MM.1S (cell line): ENCODE results near the gene CAPS.

Experiments used
- DNase-seq: peaks from one replicate; pipeline ENCODE4 v3.0.0-alpha.2; 2015
- H2AFZ ChIP-seq: fragments of 300-600 bp; sonication (generic); 2 replicates; pipeline ENCODE4 v1.6.0; 2016; ENCODE audit warnings: antibody characterized with exemption, low read length
- H3F3A ChIP-seq: fragments of 300-600 bp; sonication (generic); 2 replicates; pipeline ENCODE4 v1.6.1; 2016; ENCODE audit warnings: mild to moderate bottlenecking, antibody characterized with exemption, low read length, moderate library complexity, mixed read lengths; ENCODE audit not compliant: insufficient read depth
- H3K27ac ChIP-seq: fragments of 300-600 bp; sonication (generic); 2 replicates; pipeline ENCODE4 v1.5.1; 2016; ENCODE audit warnings: mild to moderate bottlenecking, low read length
- H3K27me3 ChIP-seq: fragments of 300-600 bp; sonication (generic); replicated peaks from 2 replicates; pipeline ENCODE4 v1.6.0; 2016; ENCODE audit warnings: low read length; ENCODE audit not compliant: insufficient read depth
- H3K36me3 ChIP-seq: fragments of 300-600 bp; sonication (generic); replicated peaks from 2 replicates; pipeline ENCODE4 v1.6.1; 2016; ENCODE audit warnings: mild to moderate bottlenecking, low read length, mixed read lengths; ENCODE audit not compliant: insufficient read depth
- H3K4me1 ChIP-seq: fragments of 300-600 bp; sonication (generic); 2 replicates; pipeline ENCODE4 v1.6.1; 2016; ENCODE audit warnings: low read length, mixed read lengths
- H3K4me2 ChIP-seq: fragments of 300-600 bp; sonication (generic); 2 replicates; pipeline ENCODE4 v1.6.0; 2016; ENCODE audit warnings: low read depth, low read length
- H3K4me3 ChIP-seq: fragments of 300-600 bp; sonication (generic); 2 replicates; pipeline ENCODE4 v1.5.1; 2016; ENCODE audit warnings: low read length, mixed read lengths
- H3K79me2 ChIP-seq: fragments of 300-600 bp; sonication (generic); 2 replicates; pipeline ENCODE4 v1.6.1; 2016; ENCODE audit warnings: mixed run types, low read length, mixed read lengths
- H3K9ac ChIP-seq: fragments of 300-600 bp; sonication (generic); 2 replicates; pipeline ENCODE4 v1.6.1; 2016; ENCODE audit warnings: low read length, mixed read lengths
- H3K9me2 ChIP-seq: fragments of 300-600 bp; sonication (generic); replicated peaks from 2 replicates; pipeline ENCODE4 v1.6.1; 2016; ENCODE audit warnings: mild to moderate bottlenecking, low read length, mixed read lengths; ENCODE audit not compliant: insufficient read depth
- H3K9me3 ChIP-seq: fragments of 300-600 bp; sonication (generic); replicated peaks from 2 replicates; pipeline ENCODE4 v1.6.1; 2016; ENCODE audit warnings: mild to moderate bottlenecking, low read length, mixed read lengths; ENCODE audit not compliant: insufficient read depth
- H4K20me1 ChIP-seq: fragments of 300-600 bp; sonication (generic); 2 replicates; pipeline ENCODE4 v1.6.1; 2016; ENCODE audit warnings: mild to moderate bottlenecking, low read length, moderate library complexity, mixed read lengths; ENCODE audit not compliant: insufficient read depth
- EZH2 ChIP-seq: fragments of 300-600 bp; sonication (generic); optimal IDR thresholded peaks from 2 replicates; pipeline ENCODE3; 2017; ENCODE audit warnings: low read depth, mild to moderate bottlenecking, antibody characterized with exemption, low read length, mixed read lengths
- EZH2phosphoT487 ChIP-seq: fragments of 300-600 bp; sonication (generic); IDR thresholded peaks from 2 replicates; pipeline ENCODE4 v1.6.1; 2018; ENCODE audit warnings: antibody characterized with exemption, low read length
- TF ChIP-seq, protein P1 (sequence below): fragments of 300-600 bp; sonication (generic); IDR thresholded peaks from 2 replicates; pipeline ENCODE4 v1.5.1; 2016; ENCODE audit warnings: antibody characterized with exemption, low read length, mixed read lengths

The CAPS gene

DNA sequence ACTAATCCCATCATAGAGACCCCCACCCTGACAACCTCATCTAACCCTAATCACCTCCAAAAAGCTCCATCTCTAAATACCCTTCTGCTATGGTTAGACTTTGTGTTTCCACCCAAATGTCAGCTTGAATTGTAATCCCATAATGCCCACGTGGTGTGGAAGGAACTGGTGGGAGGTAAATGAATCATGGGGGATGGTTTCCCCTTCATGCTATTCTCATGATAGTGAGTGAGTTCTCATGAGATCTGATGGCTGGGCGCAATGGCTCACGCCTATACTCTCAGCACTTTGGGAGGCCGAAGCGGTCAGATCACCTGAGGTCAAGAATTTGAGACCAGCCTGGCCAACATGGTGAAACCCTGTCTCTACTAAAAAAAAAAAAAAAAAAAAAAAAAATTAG, 6.8 kb upstream of the CAPS start:
- no peak overlapping the region for H3K27ac ChIP-seq
- H3K36me3 ChIP-seq: no peaks in the 10 kb centered on the region
- H3K79me2 ChIP-seq: peaks cover 24% of the 10 kb centered on the region
- no peak overlapping the region for H3K4me2 ChIP-seq
- H3K9me3 ChIP-seq: no peaks in the 10 kb centered on the region
- TF ChIP-seq, protein P1, sequence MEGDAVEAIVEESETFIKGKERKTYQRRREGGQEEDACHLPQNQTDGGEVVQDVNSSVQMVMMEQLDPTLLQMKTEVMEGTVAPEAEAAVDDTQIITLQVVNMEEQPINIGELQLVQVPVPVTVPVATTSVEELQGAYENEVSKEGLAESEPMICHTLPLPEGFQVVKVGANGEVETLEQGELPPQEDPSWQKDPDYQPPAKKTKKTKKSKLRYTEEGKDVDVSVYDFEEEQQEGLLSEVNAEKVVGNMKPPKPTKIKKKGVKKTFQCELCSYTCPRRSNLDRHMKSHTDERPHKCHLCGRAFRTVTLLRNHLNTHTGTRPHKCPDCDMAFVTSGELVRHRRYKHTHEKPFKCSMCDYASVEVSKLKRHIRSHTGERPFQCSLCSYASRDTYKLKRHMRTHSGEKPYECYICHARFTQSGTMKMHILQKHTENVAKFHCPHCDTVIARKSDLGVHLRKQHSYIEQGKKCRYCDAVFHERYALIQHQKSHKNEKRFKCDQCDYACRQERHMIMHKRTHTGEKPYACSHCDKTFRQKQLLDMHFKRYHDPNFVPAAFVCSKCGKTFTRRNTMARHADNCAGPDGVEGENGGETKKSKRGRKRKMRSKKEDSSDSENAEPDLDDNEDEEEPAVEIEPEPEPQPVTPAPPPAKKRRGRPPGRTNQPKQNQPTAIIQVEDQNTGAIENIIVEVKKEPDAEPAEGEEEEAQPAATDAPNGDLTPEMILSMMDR: no peak
- TF ChIP-seq EZH2phosphoT487 (no peak), EZH2 (no peak)
- H3F3A ChIP-seq: 0 out of 2 replicates have a peak, but pooled peaks cover 6% of the 10 kb centered on the region
- no peaks in the 10 kb centered on the region for H4K20me1 ChIP-seq
- H3K4me3 ChIP-seq: no peak overlapping the region
- H3K9me2 ChIP-seq: no peaks in the 10 kb centered on the region
- no peak for DNase-seq
- H3K9ac ChIP-seq: no peak overlapping the region
- no peaks in the 10 kb centered on the region for H3K27me3 ChIP-seq
- no peak overlapping the region for H2AFZ ChIP-seq
- peaks cover 3% of the 10 kb centered on the region; the same call in 1 of the 2 replicates for H3K4me1 ChIP-seq

DNA sequence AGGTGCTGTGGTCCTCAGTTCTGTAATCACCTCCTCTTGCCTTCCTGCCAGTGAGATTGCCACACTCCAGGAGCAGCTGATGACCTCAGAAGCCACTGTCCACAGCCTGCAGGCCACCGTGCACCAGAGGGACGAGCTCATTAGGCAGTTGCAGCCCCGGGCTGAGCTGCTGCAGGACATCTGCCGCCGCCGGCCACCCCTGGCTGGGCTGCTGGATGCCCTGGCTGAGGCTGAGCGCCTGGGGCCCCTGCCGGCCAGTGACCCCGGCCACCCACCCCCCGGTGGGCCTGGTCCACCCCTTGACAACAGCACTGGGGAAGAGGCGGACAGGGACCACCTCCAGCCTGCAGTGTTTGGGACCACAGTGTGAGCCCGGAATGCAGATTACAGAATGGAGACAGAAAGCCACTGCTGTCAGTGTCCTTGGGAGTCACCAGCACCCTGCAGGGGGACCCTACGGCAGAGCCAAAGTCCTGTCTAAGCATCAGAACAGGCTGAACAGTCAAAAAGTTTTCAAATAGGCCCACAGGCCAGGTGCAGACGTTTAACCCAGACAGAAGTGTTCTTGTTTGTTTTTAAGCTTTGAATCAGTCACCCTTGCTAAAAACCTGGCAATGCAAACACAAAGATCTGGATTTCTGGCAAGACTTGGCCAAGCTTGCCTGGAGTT, 5.1 kb upstream of the CAPS start:
- 0 out of 2 replicates have a peak, but pooled peaks cover 2% of the 10 kb centered on the region for H3F3A ChIP-seq
- no peak overlapping the region for H3K4me3 ChIP-seq
- no peaks in the 10 kb centered on the region for H3K9me2 ChIP-seq
- H3K27ac ChIP-seq: no peak overlapping the region
- H3K4me2 ChIP-seq: no peak overlapping the region
- no peaks in the 10 kb centered on the region for H3K4me1 ChIP-seq
- H3K79me2 ChIP-seq: peaks cover 10% of the 10 kb centered on the region
- H3K27me3 ChIP-seq: no peaks in the 10 kb centered on the region
- H3K9ac ChIP-seq: no peak overlapping the region
- DNase-seq: no peak
- no peak for TF ChIP-seq EZH2
- TF ChIP-seq, protein P1: no peak
- TF ChIP-seq EZH2phosphoT487: no peak
- no peaks in the 10 kb centered on the region; the same call in 1 of the 2 replicates for H3K36me3 ChIP-seq
- H2AFZ ChIP-seq: no peak overlapping the region
- no peaks in the 10 kb centered on the region for H4K20me1 ChIP-seq
- no peaks in the 10 kb centered on the region for H3K9me3 ChIP-seq

DNA sequence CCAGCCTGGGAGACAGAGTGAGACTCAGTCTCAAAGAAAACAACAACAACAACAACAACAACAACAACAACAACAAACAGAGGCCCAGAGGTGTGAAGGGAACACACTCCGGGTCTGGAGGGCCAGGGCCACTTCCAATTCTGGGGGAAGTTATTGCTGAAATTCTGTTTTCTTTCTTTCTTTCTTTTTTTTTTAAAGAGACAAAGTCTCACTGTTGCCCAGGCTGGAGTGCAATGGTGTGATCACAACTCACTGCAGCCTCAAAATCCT, 3.5 kb upstream of the CAPS start:
- H3K79me2 ChIP-seq: peaks cover 8% of the 10 kb centered on the region
- no peaks in the 10 kb centered on the region; the same call in 1 of the 2 replicates for H3K36me3 ChIP-seq
- TF ChIP-seq EZH2: no peak
- TF ChIP-seq, protein P1: no peak
- no peak for TF ChIP-seq EZH2phosphoT487
- H3K27ac ChIP-seq: no peak overlapping the region
- no peak overlapping the region for H3K4me2 ChIP-seq
- no peaks in the 10 kb centered on the region for H3K9me3 ChIP-seq
- no peaks in the 10 kb centered on the region for H3F3A ChIP-seq
- H3K9me2 ChIP-seq: no peaks in the 10 kb centered on the region
- H3K4me1 ChIP-seq: no peaks in the 10 kb centered on the region
- no peak overlapping the region for H2AFZ ChIP-seq
- no peaks in the 10 kb centered on the region for H4K20me1 ChIP-seq
- DNase-seq: no peak
- no peak overlapping the region for H3K9ac ChIP-seq
- no peak overlapping the region for H3K4me3 ChIP-seq
- H3K27me3 ChIP-seq: no peaks in the 10 kb centered on the region
